Prostate gland (tissue), 2 donors: ENCODE data around the gene LDB2. TPM values are rescaled to one million over a fixed set of nuclear protein-coding genes. Genes with fewer than 3 reads are reported as not detected.

Experiments used
- DNase-seq: peaks from one replicate; pipeline ENCODE4 v3.0.0-alpha.2; 2019; ENCODE audit warnings: low spot score
- H3K27ac ChIP-seq, 2 donors: fragments of 200-600 bp; sonication (generic); 2 replicates each; pipeline ENCODE4 v1.5.1; 2017 to 2019
- H3K27me3 ChIP-seq: fragments of 200-600 bp; sonication (generic); replicated peaks from 2 replicates; pipeline ENCODE4 v1.5.1; 2019; ENCODE audit not compliant: insufficient read depth
- H3K36me3 ChIP-seq, 2 donors: fragments of 200-600 bp; sonication (generic); 1 replicate in 1 of 2; 2 replicates in 1 of 2; pipeline versions ENCODE4 v1.5.1 to v1.8.1; 2017 to 2019
- H3K4me1 ChIP-seq: fragments of 200-600 bp; sonication (generic); replicated peaks from 2 replicates; pipeline ENCODE4 v1.5.1; 2019
- H3K4me3 ChIP-seq, 2 donors: fragments of 200-600 bp; sonication (generic); 2 replicates each; pipeline ENCODE4 v1.5.1; 2017 to 2019
- H3K9me3 ChIP-seq: fragments of 200-600 bp; sonication (generic); 2 replicates; pipeline ENCODE4 v1.5.1; 2017
- POLR2A ChIP-seq: fragments of 450-650 bp; IDR thresholded peaks from one replicate; pipeline ENCODE4 v1.6.1; 2016; ENCODE audit warnings: antibody characterized with exemption, mild to moderate bottlenecking
- POLR2AphosphoS5 ChIP-seq: sonication (generic); formaldehyde crosslinking; IDR thresholded peaks from one replicate; pipeline ENCODE4 v1.6.1; 2017; ENCODE audit warnings: antibody characterized with exemption
- WGBS: methylation state at CpG from one replicate; pipeline ENCODE4 v1.1.5; 2018; 5-methylcytosine and 5-hydroxymethylcytosine counted together
- intact Hi-C: fragments of 100-400 bp; cut with DNase I; formaldehyde crosslinking; loops from one replicate; pipeline ENCODE4 v1.14.2; 2022
- total RNA-seq, 2 donors: library from RNA; depleted of rRNA; stranded (reverse); fragments of >200 nt; gene quantifications; one replicate each; pipeline ENCODE4 v1.1.0, GENCODE V29; 2016
- TF ChIP-seq, protein P1 (sequence below), 4 experiments: fragments of 200-600 bp in 2 of 4; fragments of 450-650 bp in 2 of 4; sonication (generic) in 2 of 4; IDR thresholded peaks; 1 replicate in 3 of 4; 2 replicates in 1 of 4; pipeline ENCODE4 v1.5.1; 2016 to 2019; ENCODE audit warnings: antibody characterized with exemption in 4 of 4, mild to moderate bottlenecking in 2 of 4, moderate library complexity in 2 of 4

The LDB2 gene
- total RNA-seq, 2 donors from 2014 or later = 6.0 to 37.7 TPM

DNA sequence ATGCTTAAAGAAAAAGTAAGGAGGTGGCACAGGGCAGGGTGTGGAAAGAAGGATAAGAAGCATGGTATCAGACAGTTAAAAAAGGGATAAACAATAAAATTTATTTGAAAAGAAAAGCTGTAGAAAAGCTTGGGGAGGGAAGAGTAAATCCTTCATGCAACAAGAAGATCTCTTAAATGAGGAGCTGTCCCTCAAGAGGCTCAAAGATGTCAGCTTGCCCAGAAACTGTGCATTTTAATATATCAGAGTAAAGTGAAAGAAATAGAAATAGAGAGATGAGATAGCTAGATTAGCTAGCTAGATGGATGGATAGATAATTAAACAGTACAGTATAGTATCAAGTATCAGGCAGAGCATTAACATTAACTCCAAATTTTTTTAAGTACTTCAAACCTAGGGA is 170.3 kb downstream of the LDB2 start:
- no peaks in the 10 kb centered on the region for H3K4me1 ChIP-seq
- no peak for DNase-seq
- intact Hi-C loops = no loop called here
- H3K9me3 ChIP-seq = no peaks in the 10 kb centered on the region
- no peaks in the 10 kb centered on the region for H3K27me3 ChIP-seq
- no peaks in the 10 kb centered on the region for H3K36me3 ChIP-seq
- no peak overlapping the region for H3K27ac ChIP-seq
- H3K4me3 ChIP-seq = no peak overlapping the region
- no peak for TF ChIP-seq POLR2AphosphoS5
- TF ChIP-seq, protein P1, sequence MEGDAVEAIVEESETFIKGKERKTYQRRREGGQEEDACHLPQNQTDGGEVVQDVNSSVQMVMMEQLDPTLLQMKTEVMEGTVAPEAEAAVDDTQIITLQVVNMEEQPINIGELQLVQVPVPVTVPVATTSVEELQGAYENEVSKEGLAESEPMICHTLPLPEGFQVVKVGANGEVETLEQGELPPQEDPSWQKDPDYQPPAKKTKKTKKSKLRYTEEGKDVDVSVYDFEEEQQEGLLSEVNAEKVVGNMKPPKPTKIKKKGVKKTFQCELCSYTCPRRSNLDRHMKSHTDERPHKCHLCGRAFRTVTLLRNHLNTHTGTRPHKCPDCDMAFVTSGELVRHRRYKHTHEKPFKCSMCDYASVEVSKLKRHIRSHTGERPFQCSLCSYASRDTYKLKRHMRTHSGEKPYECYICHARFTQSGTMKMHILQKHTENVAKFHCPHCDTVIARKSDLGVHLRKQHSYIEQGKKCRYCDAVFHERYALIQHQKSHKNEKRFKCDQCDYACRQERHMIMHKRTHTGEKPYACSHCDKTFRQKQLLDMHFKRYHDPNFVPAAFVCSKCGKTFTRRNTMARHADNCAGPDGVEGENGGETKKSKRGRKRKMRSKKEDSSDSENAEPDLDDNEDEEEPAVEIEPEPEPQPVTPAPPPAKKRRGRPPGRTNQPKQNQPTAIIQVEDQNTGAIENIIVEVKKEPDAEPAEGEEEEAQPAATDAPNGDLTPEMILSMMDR (IDR thresholded peaks at IDR 0.05) = no peak
- TF ChIP-seq POLR2A = no peak

DNA sequence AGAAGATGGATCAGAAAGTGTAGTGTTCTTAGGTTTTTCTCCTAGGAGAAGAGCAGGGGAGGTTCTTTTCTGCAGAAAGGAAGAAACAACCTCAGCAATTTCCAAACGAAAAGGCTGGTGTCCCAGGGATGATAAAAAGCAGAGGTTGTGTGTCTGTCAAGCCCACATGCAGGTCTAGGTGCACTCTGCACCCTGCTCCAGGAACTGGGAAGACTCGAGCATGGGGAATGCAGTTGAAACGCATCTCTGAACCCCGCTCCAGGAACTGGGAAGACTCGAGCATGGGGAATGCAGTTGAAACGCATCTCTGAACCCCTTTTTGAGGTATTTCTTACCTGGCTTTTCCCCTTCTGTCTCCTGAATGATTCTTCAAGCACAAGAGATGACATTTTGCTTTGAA is 171.2 kb downstream of the LDB2 start:
- Histone ChIP-seq H3K4me3 (no peak overlapping the region), H3K27me3 (no peaks in the 10 kb centered on the region), H3K36me3 (no peaks in the 10 kb centered on the region), H3K4me1 (no peaks in the 10 kb centered on the region), H3K27ac (no peak overlapping the region), H3K9me3 (no peaks in the 10 kb centered on the region)
- 88% methylated on average over 6 of the region's 6 CpGs for WGBS
- no peak for DNase-seq
- TF ChIP-seq, protein P1 (IDR thresholded peaks at IDR 0.05) = no peak
- no peak for TF ChIP-seq POLR2AphosphoS5
- intact Hi-C loops = no loop called here

GRCh38 chr4:16726368-16727050 is 171.9 kb downstream of the LDB2 start:
- intact Hi-C loops = no loop called here
- Histone ChIP-seq H3K27me3 (no peaks in the 10 kb centered on the region), H3K27ac (no peak overlapping the region), H3K9me3 (no peaks in the 10 kb centered on the region), H3K4me1 (no peaks in the 10 kb centered on the region), H3K4me3 (no peak overlapping the region), H3K36me3 (no peaks in the 10 kb centered on the region)
- 90% methylated on average over 8 of the region's 8 CpGs for WGBS
- no peak for TF ChIP-seq POLR2A
- TF ChIP-seq POLR2AphosphoS5 = no peak
- TF ChIP-seq, protein P1 (IDR thresholded peaks at IDR 0.05) = no peak
- DNase-seq = no peak

DNA sequence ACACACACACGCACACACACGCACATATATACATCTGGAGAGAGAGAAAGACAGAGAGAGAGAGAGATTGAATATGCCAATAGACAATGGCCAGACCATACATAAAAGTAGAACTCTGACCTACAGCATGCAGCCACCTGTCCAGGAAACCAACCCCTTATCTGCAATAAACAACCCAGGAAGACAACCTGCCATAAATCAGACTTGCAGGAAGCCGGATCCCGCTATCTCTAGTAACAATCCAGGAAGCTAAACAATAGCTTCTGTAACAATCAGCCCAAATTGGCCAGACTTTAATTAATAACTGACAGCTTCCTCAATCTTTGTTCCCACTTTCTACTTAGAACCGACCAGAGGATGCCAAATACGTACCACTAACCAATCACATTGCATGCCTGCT is 173.2 kb downstream of the LDB2 start:
- no peaks in the 10 kb centered on the region for H3K4me1 ChIP-seq
- no peaks in the 10 kb centered on the region for H3K9me3 ChIP-seq
- H3K4me3 ChIP-seq = no peak overlapping the region
- no peaks in the 10 kb centered on the region for H3K27me3 ChIP-seq
- no peaks in the 10 kb centered on the region for H3K36me3 ChIP-seq
- intact Hi-C loops = no loop called here
- TF ChIP-seq, protein P1 (IDR thresholded peaks at IDR 0.05) = no peak
- no peak for TF ChIP-seq POLR2AphosphoS5
- no peak for TF ChIP-seq POLR2A
- DNase-seq = no peak
- no peak overlapping the region for H3K27ac ChIP-seq
- WGBS = 73% methylated on average over 6 of the region's 6 CpGs

GRCh38 chr4:16722416-16722815 is 176.0 kb downstream of the LDB2 start:
- no peak overlapping the region for H3K4me3 ChIP-seq
- intact Hi-C loops = no loop called here
- H3K9me3 ChIP-seq = no peaks in the 10 kb centered on the region
- no peaks in the 10 kb centered on the region for H3K36me3 ChIP-seq
- WGBS = 74% methylated on average over 3 of the region's 3 CpGs
- no peak for DNase-seq
- H3K27me3 ChIP-seq = no peaks in the 10 kb centered on the region
- no peak overlapping the region for H3K27ac ChIP-seq
- TF ChIP-seq POLR2AphosphoS5 = no peak
- TF ChIP-seq, protein P1 (IDR thresholded peaks at IDR 0.05) = no peak
- no peak for TF ChIP-seq POLR2A
- no peaks in the 10 kb centered on the region for H3K4me1 ChIP-seq
